Measurements from ENCODE around the gene TIMM10B. TPM values are rescaled to one million over a fixed set of nuclear protein-coding genes. Genes with fewer than 3 reads are reported as not detected.

The TIMM10B gene
- polyA plus RNA-seq, 2 of the 4 experiments (the other 2 are of a cell fraction): 24.4 to 35.6 TPM

DNA sequence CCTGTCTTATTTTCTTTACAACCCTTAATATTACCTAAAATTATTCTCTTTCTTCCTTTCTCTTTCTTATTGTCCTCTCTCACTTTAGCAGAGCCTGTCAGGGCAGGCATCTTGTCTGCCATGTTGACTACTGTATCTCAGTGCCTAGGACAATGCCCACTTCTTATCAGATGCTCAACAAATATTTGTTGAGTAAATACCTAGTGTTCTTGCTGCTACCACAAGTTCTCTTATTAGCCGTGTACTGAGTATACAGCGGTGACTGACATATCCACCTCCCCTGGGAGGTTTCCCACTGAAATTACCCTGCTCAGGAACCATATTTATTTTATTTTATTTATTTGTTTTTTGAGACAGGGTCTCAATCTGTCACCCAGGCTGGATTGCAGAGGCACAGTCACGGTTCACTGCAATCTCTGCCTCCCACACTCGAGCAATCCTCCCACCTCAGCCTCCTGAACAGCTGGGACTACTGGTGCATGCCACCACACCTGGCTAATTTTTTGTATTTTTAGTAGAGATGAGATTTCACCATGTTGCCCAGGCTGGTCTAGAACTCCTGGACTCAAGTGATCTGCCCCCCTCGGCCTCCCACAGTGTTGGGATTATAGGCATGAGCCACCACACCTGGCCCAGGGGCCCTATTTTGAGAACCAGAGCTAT lies 47.2 kb upstream of the TIMM10B start:
- Histone ChIP-seq H3K9me3 (no peaks in the 10 kb centered on the region), H3K27ac (no peak overlapping the region), H3K4me3 (no peak overlapping the region), H3K4me2 (no peak overlapping the region), H3K4me1 (peaks cover 18% of the 10 kb centered on the region)
- DNase-seq (ENCODE audit: low read depth in 1 of 2, low spot score in 1 of 2) (no peak), FAIRE-seq (no peak), ATAC-seq (no peak)
- TF ChIP-seq, protein P1, sequence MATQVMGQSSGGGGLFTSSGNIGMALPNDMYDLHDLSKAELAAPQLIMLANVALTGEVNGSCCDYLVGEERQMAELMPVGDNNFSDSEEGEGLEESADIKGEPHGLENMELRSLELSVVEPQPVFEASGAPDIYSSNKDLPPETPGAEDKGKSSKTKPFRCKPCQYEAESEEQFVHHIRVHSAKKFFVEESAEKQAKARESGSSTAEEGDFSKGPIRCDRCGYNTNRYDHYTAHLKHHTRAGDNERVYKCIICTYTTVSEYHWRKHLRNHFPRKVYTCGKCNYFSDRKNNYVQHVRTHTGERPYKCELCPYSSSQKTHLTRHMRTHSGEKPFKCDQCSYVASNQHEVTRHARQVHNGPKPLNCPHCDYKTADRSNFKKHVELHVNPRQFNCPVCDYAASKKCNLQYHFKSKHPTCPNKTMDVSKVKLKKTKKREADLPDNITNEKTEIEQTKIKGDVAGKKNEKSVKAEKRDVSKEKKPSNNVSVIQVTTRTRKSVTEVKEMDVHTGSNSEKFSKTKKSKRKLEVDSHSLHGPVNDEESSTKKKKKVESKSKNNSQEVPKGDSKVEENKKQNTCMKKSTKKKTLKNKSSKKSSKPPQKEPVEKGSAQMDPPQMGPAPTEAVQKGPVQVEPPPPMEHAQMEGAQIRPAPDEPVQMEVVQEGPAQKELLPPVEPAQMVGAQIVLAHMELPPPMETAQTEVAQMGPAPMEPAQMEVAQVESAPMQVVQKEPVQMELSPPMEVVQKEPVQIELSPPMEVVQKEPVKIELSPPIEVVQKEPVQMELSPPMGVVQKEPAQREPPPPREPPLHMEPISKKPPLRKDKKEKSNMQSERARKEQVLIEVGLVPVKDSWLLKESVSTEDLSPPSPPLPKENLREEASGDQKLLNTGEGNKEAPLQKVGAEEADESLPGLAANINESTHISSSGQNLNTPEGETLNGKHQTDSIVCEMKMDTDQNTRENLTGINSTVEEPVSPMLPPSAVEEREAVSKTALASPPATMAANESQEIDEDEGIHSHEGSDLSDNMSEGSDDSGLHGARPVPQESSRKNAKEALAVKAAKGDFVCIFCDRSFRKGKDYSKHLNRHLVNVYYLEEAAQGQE (IDR thresholded peaks at IDR 0.05): no peak
- no peak for TF ChIP-seq KDM5A (IDR thresholded peaks at IDR 0.05)
- no peak for TF ChIP-seq CEBPB (IDR thresholded peaks at IDR 0.05)
- TF ChIP-seq POLR2A (IDR thresholded peaks at IDR 0.05; ENCODE audit: low read length): no peak
- no peak for TF ChIP-seq CHD2 (IDR thresholded peaks at IDR 0.05; ENCODE audit: low read length, partially characterized antibody)
- TF ChIP-seq HOXA7 (CRISPR knock-in tag; IDR thresholded peaks at IDR 0.05): no peak
- no peak for TF ChIP-seq BHLHE40 (IDR thresholded peaks at IDR 0.05; ENCODE audit: low read depth, low read length)
- TF ChIP-seq SMC3 (IDR thresholded peaks at IDR 0.05): no peak
- TF ChIP-seq, protein P2, sequence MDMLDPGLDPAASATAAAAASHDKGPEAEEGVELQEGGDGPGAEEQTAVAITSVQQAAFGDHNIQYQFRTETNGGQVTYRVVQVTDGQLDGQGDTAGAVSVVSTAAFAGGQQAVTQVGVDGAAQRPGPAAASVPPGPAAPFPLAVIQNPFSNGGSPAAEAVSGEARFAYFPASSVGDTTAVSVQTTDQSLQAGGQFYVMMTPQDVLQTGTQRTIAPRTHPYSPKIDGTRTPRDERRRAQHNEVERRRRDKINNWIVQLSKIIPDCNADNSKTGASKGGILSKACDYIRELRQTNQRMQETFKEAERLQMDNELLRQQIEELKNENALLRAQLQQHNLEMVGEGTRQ (IDR thresholded peaks at IDR 0.05): no peak
- no peak for TF ChIP-seq PHF8 (IDR thresholded peaks at IDR 0.05; ENCODE audit: borderline replicate concordance, low read depth)
- no peak for TF ChIP-seq RAD21 (conservative IDR thresholded peaks at IDR 0.05 in 1 of 2, IDR thresholded peaks at IDR 0.05 in 1 of 2)
- TF ChIP-seq, protein P3, sequence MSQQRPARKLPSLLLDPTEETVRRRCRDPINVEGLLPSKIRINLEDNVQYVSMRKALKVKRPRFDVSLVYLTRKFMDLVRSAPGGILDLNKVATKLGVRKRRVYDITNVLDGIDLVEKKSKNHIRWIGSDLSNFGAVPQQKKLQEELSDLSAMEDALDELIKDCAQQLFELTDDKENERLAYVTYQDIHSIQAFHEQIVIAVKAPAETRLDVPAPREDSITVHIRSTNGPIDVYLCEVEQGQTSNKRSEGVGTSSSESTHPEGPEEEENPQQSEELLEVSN (IDR thresholded peaks at IDR 0.05; ENCODE audit: borderline replicate concordance, low read depth): no peak
- TF ChIP-seq, protein P4, sequence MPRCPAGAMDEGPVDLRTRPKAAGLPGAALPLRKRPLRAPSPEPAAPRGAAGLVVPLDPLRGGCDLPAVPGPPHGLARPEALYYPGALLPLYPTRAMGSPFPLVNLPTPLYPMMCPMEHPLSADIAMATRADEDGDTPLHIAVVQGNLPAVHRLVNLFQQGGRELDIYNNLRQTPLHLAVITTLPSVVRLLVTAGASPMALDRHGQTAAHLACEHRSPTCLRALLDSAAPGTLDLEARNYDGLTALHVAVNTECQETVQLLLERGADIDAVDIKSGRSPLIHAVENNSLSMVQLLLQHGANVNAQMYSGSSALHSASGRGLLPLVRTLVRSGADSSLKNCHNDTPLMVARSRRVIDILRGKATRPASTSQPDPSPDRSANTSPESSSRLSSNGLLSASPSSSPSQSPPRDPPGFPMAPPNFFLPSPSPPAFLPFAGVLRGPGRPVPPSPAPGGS (IDR thresholded peaks at IDR 0.05): no peak
- ChIA-PET POLR2A (no interaction called here), CTCF (interaction anchor here (0.9 to 1.5 kb wide), 2 partner anchors 9 to 25 kb away, joined by 3 to 5 read pairs; no protein-coding TSS in a partner anchor)
- WGBS (ENCODE audit: missing lambda C conversion rate): 28% methylated on average over 5 of the region's 5 CpGs

DNA sequence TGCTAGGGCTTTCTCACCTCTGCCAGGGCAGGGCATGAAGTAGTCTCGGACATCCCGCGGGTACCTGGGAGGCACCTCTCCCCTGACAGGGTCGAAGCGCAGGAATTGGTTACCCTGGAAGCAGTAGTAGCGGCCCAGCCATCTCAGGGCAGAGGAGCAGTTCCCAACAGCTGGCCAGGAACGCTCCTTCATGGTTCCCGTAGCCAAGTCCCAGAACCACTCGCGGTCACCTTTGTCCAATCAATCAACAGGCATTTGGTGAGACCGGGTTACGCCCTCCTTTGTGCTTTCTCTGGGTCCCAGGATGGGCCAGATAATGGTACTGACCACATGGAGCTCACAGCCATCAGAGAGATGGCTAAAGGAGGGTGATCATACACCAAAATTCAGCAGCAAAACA lies 43.9 kb upstream of the TIMM10B start:
- CTCF ChIA-PET: interaction anchor here (1.5 to 3.1 kb wide), 5 partner anchors 10 to 54 kb away, joined by 5 to 26 read pairs (median 12); partner anchors contain the start of gene APBB1
- no peak for ATAC-seq
- TF ChIP-seq POLR2AphosphoS2 (conservative IDR thresholded peaks at IDR 0.05; ENCODE audit: low read length) (no peak), SREBF2 (IDR thresholded peaks at IDR 0.05) (no peak), NPAS2 (CRISPR knock-in tag; IDR thresholded peaks at IDR 0.05; ENCODE audit: borderline replicate concordance) (no peak), HOXB5 (CRISPR knock-in tag; IDR thresholded peaks at IDR 0.05) (no peak), ZFP36 (IDR thresholded peaks at IDR 0.05; ENCODE audit: borderline replicate concordance, partially characterized antibody) (no peak), NFE2L2 (conservative IDR thresholded peaks at IDR 0.05; ENCODE audit: low read length) (no peak), RCOR1 (IDR thresholded peaks at IDR 0.05; ENCODE audit: low read depth, low read length) (no peak), TFCP2L1 (CRISPR knock-in tag; IDR thresholded peaks at IDR 0.05) (no peak), MYC (IDR thresholded peaks at IDR 0.05; ENCODE audit: borderline replicate concordance, low read length) (no peak), SMC3 (IDR thresholded peaks at IDR 0.05) (no peak), CHD2 (IDR thresholded peaks at IDR 0.05; ENCODE audit: low read length, partially characterized antibody) (no peak), CBX2 (IDR thresholded peaks at IDR 0.05; ENCODE audit: borderline replicate concordance, low read depth) (no peak)
- TF ChIP-seq, protein P5, sequence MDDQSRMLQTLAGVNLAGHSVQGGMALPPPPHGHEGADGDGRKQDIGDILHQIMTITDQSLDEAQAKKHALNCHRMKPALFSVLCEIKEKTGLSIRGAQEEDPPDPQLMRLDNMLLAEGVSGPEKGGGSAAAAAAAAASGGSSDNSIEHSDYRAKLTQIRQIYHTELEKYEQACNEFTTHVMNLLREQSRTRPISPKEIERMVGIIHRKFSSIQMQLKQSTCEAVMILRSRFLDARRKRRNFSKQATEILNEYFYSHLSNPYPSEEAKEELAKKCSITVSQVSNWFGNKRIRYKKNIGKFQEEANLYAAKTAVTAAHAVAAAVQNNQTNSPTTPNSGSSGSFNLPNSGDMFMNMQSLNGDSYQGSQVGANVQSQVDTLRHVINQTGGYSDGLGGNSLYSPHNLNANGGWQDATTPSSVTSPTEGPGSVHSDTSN (IDR thresholded peaks at IDR 0.05): no peak
- TF ChIP-seq, protein P6, sequence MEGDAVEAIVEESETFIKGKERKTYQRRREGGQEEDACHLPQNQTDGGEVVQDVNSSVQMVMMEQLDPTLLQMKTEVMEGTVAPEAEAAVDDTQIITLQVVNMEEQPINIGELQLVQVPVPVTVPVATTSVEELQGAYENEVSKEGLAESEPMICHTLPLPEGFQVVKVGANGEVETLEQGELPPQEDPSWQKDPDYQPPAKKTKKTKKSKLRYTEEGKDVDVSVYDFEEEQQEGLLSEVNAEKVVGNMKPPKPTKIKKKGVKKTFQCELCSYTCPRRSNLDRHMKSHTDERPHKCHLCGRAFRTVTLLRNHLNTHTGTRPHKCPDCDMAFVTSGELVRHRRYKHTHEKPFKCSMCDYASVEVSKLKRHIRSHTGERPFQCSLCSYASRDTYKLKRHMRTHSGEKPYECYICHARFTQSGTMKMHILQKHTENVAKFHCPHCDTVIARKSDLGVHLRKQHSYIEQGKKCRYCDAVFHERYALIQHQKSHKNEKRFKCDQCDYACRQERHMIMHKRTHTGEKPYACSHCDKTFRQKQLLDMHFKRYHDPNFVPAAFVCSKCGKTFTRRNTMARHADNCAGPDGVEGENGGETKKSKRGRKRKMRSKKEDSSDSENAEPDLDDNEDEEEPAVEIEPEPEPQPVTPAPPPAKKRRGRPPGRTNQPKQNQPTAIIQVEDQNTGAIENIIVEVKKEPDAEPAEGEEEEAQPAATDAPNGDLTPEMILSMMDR (IDR thresholded peaks at IDR 0.05): no peak
- TF ChIP-seq, protein P7, sequence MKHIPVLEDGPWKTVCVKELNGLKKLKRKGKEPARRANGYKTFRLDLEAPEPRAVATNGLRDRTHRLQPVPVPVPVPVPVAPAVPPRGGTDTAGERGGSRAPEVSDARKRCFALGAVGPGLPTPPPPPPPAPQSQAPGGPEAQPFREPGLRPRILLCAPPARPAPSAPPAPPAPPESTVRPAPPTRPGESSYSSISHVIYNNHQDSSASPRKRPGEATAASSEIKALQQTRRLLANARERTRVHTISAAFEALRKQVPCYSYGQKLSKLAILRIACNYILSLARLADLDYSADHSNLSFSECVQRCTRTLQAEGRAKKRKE (CRISPR knock-in tag; IDR thresholded peaks at IDR 0.05; ENCODE audit: low read depth): no peak
- DNase-seq (ENCODE audit: low read depth in 1 of 2, low spot score in 1 of 2): no peak
- Histone ChIP-seq H3K9me3 (no peaks in the 10 kb centered on the region), H3K27ac (no peak overlapping the region), H3K4me2 (no peak overlapping the region), H3K4me1 (peaks cover 18% of the 10 kb centered on the region), H3K4me3 (no peak overlapping the region)
- 75% methylated on average over 12 of the region's 12 CpGs for WGBS (ENCODE audit: missing lambda C conversion rate)
- POLR2A ChIA-PET: no interaction called here
- FAIRE-seq: no peak
